ENCODE results near the gene SDHAF3. TPM values are rescaled to one million over a fixed set of nuclear protein-coding genes. Genes with fewer than 3 reads are reported as not detected.

SDHAF3 gene
- total and polyA plus RNA-seq, 10 of the 15 experiments (the other 5 are each of a cell fraction or from before 2014, with no cell fraction given), result 24.3 to 124 (median 63.5) TPM

GRCh38 chr7:97075928-97076327 lies 41.6 kb upstream of the SDHAF3 start:
- FAIRE-seq (no peak), ATAC-seq (no peak)
- no peak overlapping the region for H3K27ac ChIP-seq (ENCODE audit: control insufficient read depth, insufficient read depth)

More at GRCh38 chr7:97075928-97076327, 41.6 kb upstream of the SDHAF3 start:
- Histone ChIP-seq H3K9me3 (replicated peaks; ENCODE audit: control insufficient read depth, insufficient read depth, low read length) (no peaks in the 10 kb centered on the region; the same call in 2 of the 3 replicates), H4K20me1 (ENCODE audit: control insufficient read depth, insufficient read depth) (no peaks in the 10 kb centered on the region), H3K9ac (ENCODE audit: control insufficient read depth, insufficient read depth, low read length) (no peak overlapping the region), H3K27me3 (replicated peaks in 1 of 2; ENCODE audit: control insufficient read depth in 2 of 2, insufficient read depth in 2 of 2, low read length in 1 of 2) (no peaks in the 10 kb centered on the region), H3K4me3 (no peak overlapping the region), H3K4me2 (ENCODE audit: control insufficient read depth, insufficient read depth) (no peak overlapping the region), H3K79me2 (ENCODE audit: control insufficient read depth, insufficient read depth, low read length) (no peaks in the 10 kb centered on the region), H2AFZ (ENCODE audit: control insufficient read depth, low read depth, low read length) (no peak overlapping the region), H3K4me1 (ENCODE audit: control insufficient read depth, insufficient read depth, low read length) (no peaks in the 10 kb centered on the region), H3K36me3 (ENCODE audit: control insufficient read depth in 2 of 2, insufficient read depth in 2 of 2, low read length in 1 of 2) (no peaks in the 10 kb centered on the region)
- no peak for DNase-seq (ENCODE audit: low read depth, low spot score)
- intact Hi-C loops (cut with micrococcal nuclease; ENCODE audit: unreplicated experiment), result no loop called here
- ChIA-PET RAD21 (ENCODE audit: unreplicated experiment) (no interaction called here), CTCF (interaction anchor here (1.1 to 2.7 kb wide), 2 partner anchors 10 to 12 kb away, joined by 6 to 8 read pairs; no protein-coding TSS in a partner anchor), SMC1A (ENCODE audit: uncharacterized antibody, unreplicated experiment) (no interaction called here), POLR2A (no interaction called here)
- no peak for TF ChIP-seq ZNF687 (IDR thresholded peaks at IDR 0.05)
- TF ChIP-seq MAX (IDR thresholded peaks at IDR 0.05; ENCODE audit: low read depth, low read length), result no peak
- no peak for TF ChIP-seq NR2C1 (IDR thresholded peaks at IDR 0.05)
- TF ChIP-seq KAT2A (conservative IDR thresholded peaks at IDR 0.05; ENCODE audit: control insufficient read depth, low read depth, low read length), result no peak
- no peak for TF ChIP-seq SUPT20H (IDR thresholded peaks at IDR 0.05; ENCODE audit: borderline replicate concordance, control insufficient read depth, low read depth, low read length)
- TF ChIP-seq ZBTB40 (IDR thresholded peaks at IDR 0.05; ENCODE audit: borderline replicate concordance), result no peak
- TF ChIP-seq EGR1 (IDR thresholded peaks at IDR 0.05; ENCODE audit: borderline replicate concordance in 1 of 2, low read depth in 2 of 2, low read length in 2 of 2), result no peak
- no peak for TF ChIP-seq PBX3 (IDR thresholded peaks at IDR 0.05; ENCODE audit: insufficient replicate concordance, low read depth, low read length)
- no peak for TF ChIP-seq MTA2 (IDR thresholded peaks at IDR 0.05; ENCODE audit: low read depth)
- no peak for TF ChIP-seq RELB (IDR thresholded peaks at IDR 0.05; ENCODE audit: low read depth)
- no peak for TF ChIP-seq FOXK2 (IDR thresholded peaks at IDR 0.05)
- no TSS peak for BruUV-seq (replicated peaks)
- 59% methylated on average over 4 of the region's 7 CpGs for WGBS (ENCODE audit: insufficient coverage, insufficient replicate concordance, low lambda C conversion rate, missing lambda C conversion rate)
- in situ Hi-C loops (cut with MboI), result no loop called here

Measured in GM12878 (cell line).